GM19238 (cell line): ENCODE measurements around the gene ANAPC7.
"Not testable (repeated sequence)": the region's sequence is repeated elsewhere in the genome, so short reads cannot be mapped to it uniquely, and the experiment has no call there.

ENCODE experiments used
- DNase-seq: peaks from one replicate; pipeline ENCODE4 v3.0.0; 2011; ENCODE audit warnings: low spot score; ENCODE audit not compliant: insufficient read length

Gene ANAPC7

DNA sequence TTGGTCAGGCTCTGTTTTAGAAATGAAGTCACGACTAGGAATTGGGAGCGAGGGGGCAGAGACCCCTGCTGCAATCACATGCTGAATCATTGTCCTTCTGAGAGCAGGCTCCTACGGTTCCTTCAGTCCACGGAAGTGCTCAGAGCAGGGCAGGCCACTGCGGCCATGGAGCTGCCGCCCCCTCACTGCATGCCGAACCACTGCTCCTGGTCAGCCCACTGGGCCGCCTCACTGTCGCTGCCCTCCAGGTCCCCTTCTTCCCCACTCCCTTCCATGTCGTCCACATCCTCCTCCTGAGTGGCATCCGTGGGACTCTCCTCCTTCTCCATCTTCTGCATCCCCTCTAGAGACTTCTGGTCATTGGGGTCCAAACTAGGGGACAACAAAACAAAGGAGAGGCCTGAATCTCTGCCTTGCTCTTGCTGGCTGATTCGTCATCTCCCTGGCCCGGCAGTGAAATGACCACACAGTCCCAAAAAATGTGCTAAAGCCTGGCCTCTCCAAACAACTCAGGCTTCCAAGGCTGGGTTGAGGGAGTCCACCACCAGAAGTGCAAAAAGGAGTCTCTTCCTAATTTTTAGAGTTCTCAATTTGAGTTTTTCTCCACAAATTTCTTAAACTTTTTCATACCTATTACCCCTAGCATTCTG, 29.4 kb downstream of the ANAPC7 start:
- DNase-seq = no peak

DNA sequence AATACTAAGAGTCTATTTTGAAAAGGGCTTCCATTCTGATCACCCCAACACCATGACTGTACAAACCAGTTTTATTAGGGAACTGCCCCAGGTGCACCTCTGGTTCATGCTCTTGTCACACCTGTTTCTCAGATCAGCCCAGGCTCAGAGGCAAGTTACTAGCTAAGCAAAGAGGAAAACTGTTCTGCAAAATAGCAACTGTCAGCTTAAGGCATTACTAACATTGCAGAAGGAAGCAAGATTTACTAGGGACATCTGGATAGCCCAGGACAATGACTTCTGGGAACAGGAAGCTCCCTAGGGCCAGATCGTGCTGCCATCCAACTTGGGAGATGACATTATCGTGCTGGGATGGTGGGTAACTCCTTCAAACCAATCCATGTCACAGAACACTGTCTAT, 30.1 kb downstream of the ANAPC7 start:
- no peak for DNase-seq

DNA sequence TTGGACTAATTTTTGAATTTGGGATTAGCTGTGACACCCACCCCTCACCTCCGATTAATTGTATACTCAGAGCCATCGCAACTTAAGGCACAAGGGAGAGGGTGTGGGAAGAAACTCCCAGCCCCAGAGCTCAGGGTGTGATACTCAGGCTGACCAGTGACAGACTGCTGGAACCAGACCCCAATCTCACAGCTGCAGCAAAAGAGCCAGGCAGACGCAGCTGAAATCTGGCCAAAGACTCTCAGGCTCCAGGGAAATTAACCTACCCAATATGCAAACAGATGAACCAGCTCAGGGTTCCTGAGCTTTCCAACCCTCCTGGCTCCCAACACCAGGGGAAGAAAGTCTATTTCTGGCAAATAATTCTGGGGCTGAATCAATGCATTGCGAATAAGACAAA, 30.5 kb downstream of the ANAPC7 start:
- DNase-seq = no peak

DNA sequence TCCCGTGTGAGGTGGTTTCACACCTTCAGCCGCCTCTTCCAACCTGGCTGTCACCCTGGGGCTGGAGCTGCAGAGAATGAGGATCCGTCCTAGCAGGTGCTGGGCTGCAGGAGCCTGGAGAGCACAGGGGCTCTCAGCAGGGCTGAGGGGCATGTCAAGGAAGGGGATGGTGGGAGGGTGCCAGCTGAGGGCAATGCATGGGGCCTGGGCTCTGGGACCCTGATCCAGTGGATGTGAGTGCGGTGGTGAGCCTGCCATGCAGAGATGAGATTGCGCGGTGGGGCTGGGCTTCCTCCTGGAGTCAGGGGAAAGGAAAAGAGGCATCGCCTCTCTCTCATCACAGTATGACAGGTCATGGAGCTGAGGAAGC, 31.5 kb downstream of the ANAPC7 start:
- DNase-seq = no peak

GRCh38 chr12:110371408-110372055, 32.0 kb downstream of the ANAPC7 start:
- peak; percentile 44 for DNase-seq

DNA sequence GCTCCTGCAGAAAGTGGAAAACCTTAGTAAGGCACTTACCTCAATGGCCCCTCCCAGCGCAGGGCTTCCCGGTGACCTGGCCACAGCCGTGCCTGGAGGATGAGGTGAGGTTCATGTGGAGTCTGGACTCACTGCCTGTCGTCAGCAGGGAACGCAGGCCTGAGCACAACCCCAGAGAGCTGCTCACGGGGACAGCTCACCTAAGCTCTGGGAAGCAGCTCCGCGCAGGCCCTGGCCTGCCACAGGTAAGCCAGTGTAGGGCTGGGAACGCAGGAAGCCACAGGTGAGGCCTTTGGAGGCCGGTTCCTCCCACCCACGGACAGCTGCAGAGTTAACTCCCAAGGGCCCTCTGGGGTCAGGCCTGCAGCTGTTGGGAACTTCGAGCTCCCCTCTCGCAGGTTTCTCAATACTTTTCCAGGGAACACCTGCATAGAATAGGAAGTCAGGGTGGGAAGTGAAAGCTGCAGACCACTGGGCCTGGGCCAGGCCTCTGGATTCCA, 32.7 kb downstream of the ANAPC7 start:
- DNase-seq = no peak

- DNase-seq = no peak
Observed at GRCh38 chr12:110369992-110370391, 33.5 kb downstream of the ANAPC7 start.

GRCh38 chr12:110367181-110367864, 36.2 kb downstream of the ANAPC7 start:
- DNase-seq = no peak

DNA sequence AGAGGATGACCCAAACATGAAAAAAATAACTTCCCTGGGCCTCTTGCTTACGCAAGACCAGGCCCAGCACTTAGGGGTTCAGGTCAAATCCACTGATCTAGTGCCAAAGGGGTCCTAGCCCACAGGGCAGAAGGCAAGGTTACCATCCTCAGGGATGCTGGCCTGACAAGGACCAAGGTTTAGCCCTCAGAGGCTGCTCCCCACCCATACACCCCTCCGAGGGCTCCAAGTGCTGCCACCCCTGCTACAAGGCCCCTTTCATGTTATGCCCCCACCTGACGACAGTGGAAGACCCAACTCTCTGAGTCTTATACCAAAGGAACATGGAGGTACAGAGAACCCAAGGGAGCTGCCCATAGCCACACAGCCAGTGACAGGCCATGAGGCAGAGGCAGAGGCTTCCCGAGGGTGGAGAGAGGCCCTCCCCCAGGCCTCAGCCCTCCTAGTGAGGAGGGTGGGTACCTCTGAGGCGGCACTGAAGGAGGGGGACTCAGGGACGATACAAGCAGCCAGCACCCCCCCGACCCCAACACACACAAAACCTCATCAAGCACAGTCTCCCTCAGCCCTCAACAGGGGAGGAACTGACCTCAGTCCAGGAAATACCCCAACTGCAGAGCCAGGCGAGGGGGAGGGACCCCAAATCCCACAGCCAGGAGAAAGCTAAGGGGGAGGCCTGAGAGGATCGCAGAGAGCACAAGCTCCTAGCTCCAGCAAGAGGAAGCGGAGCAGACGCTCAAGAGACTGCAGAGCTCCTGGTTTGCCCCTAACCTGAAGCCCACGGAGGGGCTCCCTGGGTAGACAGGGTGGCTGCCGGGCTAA, 37.0 kb downstream of the ANAPC7 start:
- DNase-seq = no peak

- DNase-seq = no peak
Observed at GRCh38 chr12:110365489-110366320, 37.8 kb downstream of the ANAPC7 start.

DNA sequence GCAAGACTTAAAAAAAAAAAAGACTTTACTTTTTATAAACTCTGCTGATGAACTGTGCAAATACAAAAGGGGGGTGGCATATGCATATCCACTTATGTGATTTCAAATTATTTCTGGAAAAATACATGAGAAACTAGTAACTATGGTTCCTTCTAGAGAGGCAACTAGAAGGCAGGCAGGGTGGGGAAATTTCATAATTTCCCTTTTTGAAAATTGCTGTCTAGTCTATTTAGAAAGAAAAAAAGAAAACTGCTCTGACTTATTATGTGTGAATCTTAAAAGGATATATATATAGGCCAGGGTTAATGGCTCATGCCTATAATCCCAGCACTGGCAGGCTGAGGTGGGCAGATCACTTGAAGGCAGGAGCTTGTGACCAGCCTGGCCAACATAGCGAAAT, 42.3 kb downstream of the ANAPC7 start:
- no peak for DNase-seq

DNA sequence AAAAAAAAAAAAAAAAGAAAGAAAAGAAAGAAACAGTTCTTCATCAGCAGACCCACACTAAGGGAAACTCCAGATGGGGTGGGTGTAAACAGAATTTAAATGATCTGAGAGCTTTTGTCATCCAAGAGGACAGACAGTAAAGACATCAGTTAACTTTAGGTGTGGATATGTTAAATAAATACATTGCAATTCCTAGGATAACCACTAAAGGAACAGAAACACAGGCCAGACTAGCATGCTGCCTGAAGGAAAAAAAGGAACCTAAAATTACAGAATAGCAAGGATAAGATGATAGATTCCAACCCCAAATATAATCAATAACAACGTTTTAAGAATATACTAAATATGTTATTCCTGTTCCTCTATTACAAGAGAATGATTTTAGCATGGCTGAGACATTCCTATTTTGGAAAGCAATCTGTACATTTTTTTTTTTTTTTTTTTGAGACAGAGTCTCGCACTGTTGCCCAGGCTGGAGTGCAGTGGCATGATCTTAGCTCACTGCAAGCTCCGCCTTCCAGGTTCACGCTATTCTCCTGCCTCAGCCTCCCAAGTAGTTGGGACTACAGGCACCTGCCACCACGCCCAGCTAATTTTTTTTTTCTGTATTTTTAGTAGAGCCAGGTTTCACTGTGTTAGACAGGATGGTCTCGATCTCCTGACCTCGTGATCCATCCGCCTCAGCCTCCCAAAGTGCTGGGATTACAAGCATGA, 45.0 kb downstream of the ANAPC7 start:
- not testable (repeated sequence) for DNase-seq

- DNase-seq = peak; percentile 30
Observed at GRCh38 chr12:110355073-110355472, 48.4 kb downstream of the ANAPC7 start.

DNA sequence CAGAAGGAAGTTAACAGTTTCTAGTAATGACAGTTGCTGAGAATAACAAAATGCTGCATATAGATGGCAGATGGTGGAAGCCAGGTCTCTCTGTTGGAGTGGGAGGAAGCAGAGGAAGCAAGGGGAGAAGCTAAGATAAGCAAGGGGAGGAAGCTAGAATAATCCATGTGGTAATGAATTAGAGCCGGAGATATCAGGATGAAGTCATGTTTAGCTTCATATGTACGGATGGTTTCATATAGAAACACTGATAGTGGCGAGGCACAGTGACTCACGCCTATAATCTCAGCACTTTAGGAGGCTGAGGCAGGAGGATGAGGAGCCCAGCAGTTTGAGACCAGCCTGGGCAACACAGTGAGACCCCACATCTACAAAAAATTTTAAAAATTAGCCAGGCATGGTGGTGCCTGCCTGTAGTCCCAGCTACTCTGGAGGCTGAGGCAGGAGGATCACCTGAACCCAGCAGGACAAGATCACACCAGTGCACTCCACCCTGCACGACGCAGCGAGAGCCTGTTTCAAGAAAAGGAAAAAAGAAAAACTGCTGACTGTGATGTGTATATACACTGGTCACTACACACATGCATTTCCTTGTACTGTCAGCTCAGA, 49.2 kb downstream of the ANAPC7 start:
- no peak for DNase-seq

GRCh38 chr12:110353211-110353965, 50.1 kb downstream of the ANAPC7 start:
- DNase-seq = no peak

DNA sequence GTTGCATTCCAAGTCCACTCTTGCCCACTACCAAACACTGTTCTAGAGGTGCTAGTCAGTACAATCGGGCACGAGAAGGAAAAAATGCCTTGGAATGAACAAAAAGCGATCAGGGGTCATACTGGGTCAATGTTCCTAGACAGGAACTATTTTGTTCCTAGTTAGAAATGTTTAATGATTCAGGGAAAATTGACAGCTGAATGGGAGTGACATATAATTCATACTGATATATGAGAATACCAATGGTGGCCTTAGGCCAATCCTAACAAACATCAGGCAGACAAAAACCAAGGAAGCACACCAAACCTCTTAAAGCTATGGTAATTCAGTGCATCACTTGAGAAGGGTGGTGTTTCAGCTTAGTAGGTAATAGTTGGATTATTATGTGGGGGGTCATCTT, 51.1 kb downstream of the ANAPC7 start:
- no peak for DNase-seq

DNA sequence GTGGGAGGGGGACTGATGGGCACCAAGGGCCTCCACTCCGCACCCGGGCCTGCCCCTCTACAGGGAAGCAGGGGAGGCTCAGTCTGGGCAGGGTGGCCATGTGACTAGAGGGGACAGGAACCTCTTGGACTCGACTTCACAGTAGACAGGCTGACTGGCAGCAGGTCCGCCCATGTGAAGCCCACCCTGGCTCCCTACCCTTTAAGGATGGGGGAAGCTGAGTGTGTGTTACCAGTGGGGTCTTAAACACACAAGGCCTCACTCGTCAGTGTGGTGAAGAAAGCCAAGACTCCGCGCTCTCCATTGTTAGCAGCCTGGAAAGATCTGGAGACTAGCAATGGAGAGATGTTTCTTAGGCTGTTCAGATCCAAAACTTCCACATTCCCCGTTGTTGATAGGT, 52.4 kb downstream of the ANAPC7 start:
- no peak for DNase-seq

GRCh38 chr12:110349514-110350151, 53.9 kb downstream of the ANAPC7 start:
- no peak for DNase-seq

DNA sequence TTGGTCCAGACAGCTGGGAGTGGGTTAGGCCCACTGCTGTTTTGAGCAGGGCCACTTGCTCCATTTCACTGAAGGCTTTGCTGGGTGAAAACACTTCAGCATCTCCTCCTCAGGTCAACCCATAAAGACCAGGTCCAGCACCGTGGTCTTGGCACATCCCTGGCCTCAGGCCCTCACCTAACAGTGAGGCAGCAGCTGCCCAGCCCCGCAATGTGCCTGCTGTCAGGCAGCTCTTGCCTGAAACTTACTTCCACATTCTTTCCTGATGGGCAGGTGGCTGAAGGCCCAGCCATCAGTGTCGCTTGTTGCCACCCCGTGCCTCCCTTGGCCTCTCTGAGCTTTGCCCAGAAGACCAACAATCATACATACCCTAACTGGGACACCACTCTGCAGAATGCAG, 54.4 kb downstream of the ANAPC7 start:
- DNase-seq = no peak
